HepG2 (cell line): ENCODE measurements around the gene C2. TPM values are rescaled to one million over a fixed set of nuclear protein-coding genes. Genes with fewer than 3 reads are reported as not detected.
A peak's percentile ranks its signal among the peaks of the same experiment; 100 is the strongest.

Experiments
- BHLHE40 ChIP-seq: IDR thresholded peaks from 2 replicates; pipeline ENCODE4 v1.6.1; 2011; ENCODE audit warnings: low read length, improper control_type of control experiment
- BORCS8-MEF2B ChIP-seq: sonication (generic); formaldehyde crosslinking; IDR thresholded peaks from 2 replicates; pipeline ENCODE4 v1.8.0; 2022; ENCODE audit warnings: mild to moderate bottlenecking, missing genetic modification reagents
- ELF4 ChIP-seq: sonication (generic); formaldehyde crosslinking; IDR thresholded peaks from 2 replicates; pipeline ENCODE4 v1.5.0; 2020; ENCODE audit warnings: missing genetic modification reagents, mild to moderate bottlenecking, moderate library complexity, borderline replicate concordance
- FUBP1 ChIP-seq: sonication (generic); formaldehyde crosslinking; IDR thresholded peaks from 2 replicates; pipeline ENCODE4 v1.5.1; 2020; ENCODE audit warnings: missing genetic modification reagents, mild to moderate bottlenecking, borderline replicate concordance
- GPBP1L1 ChIP-seq: sonication (generic); formaldehyde crosslinking; IDR thresholded peaks from 2 replicates; pipeline ENCODE4 v1.5.0; 2020; ENCODE audit warnings: mild to moderate bottlenecking, missing genetic modification reagents
- MAX ChIP-seq: IDR thresholded peaks from 2 replicates; pipeline ENCODE4 v1.6.1; 2012; ENCODE audit warnings: inconsistent platforms
- MIXL1 ChIP-seq: IDR thresholded peaks from 2 replicates; pipeline ENCODE4 v1.6.1; 2016
- NFIC ChIP-seq: IDR thresholded peaks from 2 replicates; pipeline ENCODE4 v1.6.1; 2012; ENCODE audit warnings: mild to moderate bottlenecking, low read length, inconsistent platforms
- NR2F2 ChIP-seq: IDR thresholded peaks from 2 replicates; pipeline ENCODE4 v1.6.1; 2012; ENCODE audit warnings: low read depth, inconsistent platforms, borderline replicate concordance
- PLRG1 ChIP-seq: fragments of 450-650 bp; conservative IDR thresholded peaks from 2 replicates; pipeline ENCODE4 v1.6.1; 2016
- RFX5 ChIP-seq: IDR thresholded peaks from 2 replicates; pipeline ENCODE4 v1.6.1; 2011; ENCODE audit warnings: low read depth, low read length, improper control_type of control experiment
- SALL1 ChIP-seq: sonication (generic); formaldehyde crosslinking; IDR thresholded peaks from 2 replicates; pipeline ENCODE4 v1.8.0; 2022; ENCODE audit warnings: mild to moderate bottlenecking, missing genetic modification reagents
- ZEB1 ChIP-seq: IDR thresholded peaks from 2 replicates; pipeline ENCODE4 v1.6.1; 2012; ENCODE audit warnings: mild to moderate bottlenecking, low read depth, inconsistent platforms; ENCODE audit not compliant: insufficient replicate concordance
- ZMYM3 ChIP-seq: sonication (generic); formaldehyde crosslinking; IDR thresholded peaks from 2 replicates; pipeline ENCODE4 v1.5.1; 2020; ENCODE audit warnings: mild to moderate bottlenecking, missing genetic modification reagents
- ZNF263 ChIP-seq: sonication (generic); formaldehyde crosslinking; IDR thresholded peaks from 2 replicates; pipeline ENCODE4 v1.4.0; 2020; ENCODE audit warnings: missing genetic modification reagents
- ZNF430 ChIP-seq: sonication (generic); formaldehyde crosslinking; IDR thresholded peaks from 2 replicates; pipeline ENCODE4 v1.9.0; 2021; ENCODE audit warnings: mild to moderate bottlenecking, missing genetic modification reagents
- ZNF513 ChIP-seq: sonication (generic); formaldehyde crosslinking; conservative IDR thresholded peaks from 2 replicates; pipeline ENCODE4 v1.5.0; 2020; ENCODE audit warnings: missing genetic modification reagents
- ZNF629 ChIP-seq: sonication (generic); formaldehyde crosslinking; conservative IDR thresholded peaks from 2 replicates; pipeline ENCODE4 v1.5.0; 2020; ENCODE audit warnings: missing genetic modification reagents
- ZNF7 ChIP-seq: IDR thresholded peaks from 2 replicates; pipeline ENCODE4 v1.6.1; 2016; ENCODE audit warnings: missing biosample characterization, missing genetic modification reagents
- ZNF704 ChIP-seq: sonication (generic); formaldehyde crosslinking; IDR thresholded peaks from 2 replicates; pipeline ENCODE4 v1.8.1; 2023; ENCODE audit warnings: mild to moderate bottlenecking, inconsistent platforms, moderate library complexity, missing genetic modification reagents, borderline replicate concordance
- ZNF761 ChIP-seq: sonication (generic); formaldehyde crosslinking; conservative IDR thresholded peaks from 2 replicates; pipeline ENCODE4 v1.4.0; 2020; ENCODE audit warnings: mild to moderate bottlenecking, missing genetic modification reagents
- ZNF782 ChIP-seq: sonication (generic); formaldehyde crosslinking; IDR thresholded peaks from 2 replicates; pipeline ENCODE4 v1.4.0; 2020; ENCODE audit warnings: missing genetic modification reagents, mild to moderate bottlenecking, borderline replicate concordance
- polyA plus RNA-seq, 8 experiments: library from polyadenylated mRNA; depleted of rRNA in 3 of 8; stranded (reverse) in 7 of 8; unstranded in 1 of 8; fragments of >200 nt; fragmentation: Illumina TruSeq in 4 of 8; extraction: Trizol in 4 of 8; gene quantifications; 2 replicates each; pipeline versions ENCODE4 v1.2.1 to v1.2.3, GENCODE V29; 2011 to 2016; ENCODE audit warnings: low read depth in 4 of 8, missing spikeins in 1 of 8, mixed read lengths in 1 of 8; ENCODE audit not compliant: insufficient read depth in 1 of 8
- total RNA-seq, 5 experiments: library from RNA; depleted of rRNA; stranded (reverse); fragments of >200 nt; fragmentation: Illumina TruSeq; extraction: Trizol; gene quantifications; 2 replicates each; pipeline ENCODE4 v1.2.3, GENCODE V29; 2016; ENCODE audit warnings: low read depth in 1 of 5
- TF ChIP-seq, protein P1 (sequence below): IDR thresholded peaks from 2 replicates; pipeline ENCODE4 v1.6.1; 2016

The C2 gene
- total and polyA plus RNA-seq, 2 of the 13 experiments (the other 11 are each of a cell fraction or from before 2014, with no cell fraction given): 165 to 307 TPM

- TF ChIP-seq, protein P1, sequence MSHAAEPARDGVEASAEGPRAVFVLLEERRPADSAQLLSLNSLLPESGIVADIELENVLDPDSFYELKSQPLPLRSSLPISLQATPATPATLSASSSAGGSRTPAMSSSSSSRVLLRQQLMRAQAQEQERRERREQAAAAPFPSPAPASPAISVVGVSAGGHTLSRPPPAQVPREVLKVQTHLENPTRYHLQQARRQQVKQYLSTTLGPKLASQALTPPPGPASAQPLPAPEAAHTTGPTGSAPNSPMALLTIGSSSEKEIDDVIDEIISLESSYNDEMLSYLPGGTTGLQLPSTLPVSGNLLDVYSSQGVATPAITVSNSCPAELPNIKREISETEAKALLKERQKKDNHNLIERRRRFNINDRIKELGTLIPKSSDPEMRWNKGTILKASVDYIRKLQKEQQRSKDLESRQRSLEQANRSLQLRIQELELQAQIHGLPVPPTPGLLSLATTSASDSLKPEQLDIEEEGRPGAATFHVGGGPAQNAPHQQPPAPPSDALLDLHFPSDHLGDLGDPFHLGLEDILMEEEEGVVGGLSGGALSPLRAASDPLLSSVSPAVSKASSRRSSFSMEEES (CRISPR knock-in tag): no peak
- TF ChIP-seq NR2F2 (no peak), SALL1 (no peak), ZNF430 (CRISPR knock-in tag) (no peak), ZMYM3 (CRISPR knock-in tag) (no peak), BORCS8-MEF2B (CRISPR knock-in tag) (no peak), ZNF782 (CRISPR knock-in tag) (no peak), PLRG1 (no peak), BHLHE40 (no peak), MIXL1 (CRISPR knock-in tag) (peak; percentile 100), RFX5 (no peak), ZNF7 (CRISPR knock-in tag) (no peak), GPBP1L1 (CRISPR knock-in tag) (no peak), ZNF513 (no peak), FUBP1 (no peak), ZNF263 (CRISPR knock-in tag) (no peak), ELF4 (no peak), NFIC (0 out of 2 replicates have a peak, but pooled peaks have one; percentile 41), ZNF704 (CRISPR knock-in tag) (no peak), ZEB1 (peak; percentile 91), ZNF629 (CRISPR knock-in tag) (no peak), ZNF761 (CRISPR knock-in tag) (no peak), MAX (no peak; the same call in 1 of the 2 replicates)
Observed at GRCh38 chr6:31898383-31899011, 29.0 kb upstream of the C2 start (continued).
